Bronchial epithelial cell (primary cell): ENCODE results near the gene POU2F2. TPM values are rescaled to one million over a fixed set of nuclear protein-coding genes. Genes with fewer than 3 reads are reported as not detected.

Source experiments
- DNase-seq: peaks from one replicate; pipeline ENCODE4 v3.0.0-alpha.2; 2010; ENCODE audit warnings: low read depth
- FAIRE-seq: peaks from 2 replicates; lab custom pipeline; 2011; peaks lifted over from hg19 to GRCh38; lab: Jason Lieb, UNC
- H3K27me3 ChIP-seq: 2 replicates; pipeline ENCODE4 v1.5.1; 2011; ENCODE audit warnings: low read length; ENCODE audit not compliant: control insufficient read depth, insufficient read depth
- H3K36me3 ChIP-seq: 2 replicates; pipeline ENCODE4 v1.5.1; 2011; ENCODE audit warnings: low read length; ENCODE audit not compliant: control insufficient read depth, insufficient read depth
- H3K4me3 ChIP-seq: 2 replicates; pipeline ENCODE4 v1.5.1; 2011; ENCODE audit warnings: mild to moderate bottlenecking, low read depth, low read length, control low read depth
- total RNA-seq: library from RNA; depleted of rRNA; stranded (reverse); fragments of >200 nt; gene quantifications from 2 replicates; pipeline ENCODE4 v1.2.1, GENCODE V29; 2014
- TF ChIP-seq, protein P1 (sequence below): IDR thresholded peaks from 2 replicates; pipeline ENCODE4 v1.5.1; 2011; ENCODE audit warnings: mild to moderate bottlenecking, moderate library complexity, low read length, control low read depth, inconsistent platforms; ENCODE audit not compliant: insufficient read depth, severe bottlenecking

Gene POU2F2
- total RNA-seq, 1 donor from 2014 or later, result 0.53 TPM

DNA sequence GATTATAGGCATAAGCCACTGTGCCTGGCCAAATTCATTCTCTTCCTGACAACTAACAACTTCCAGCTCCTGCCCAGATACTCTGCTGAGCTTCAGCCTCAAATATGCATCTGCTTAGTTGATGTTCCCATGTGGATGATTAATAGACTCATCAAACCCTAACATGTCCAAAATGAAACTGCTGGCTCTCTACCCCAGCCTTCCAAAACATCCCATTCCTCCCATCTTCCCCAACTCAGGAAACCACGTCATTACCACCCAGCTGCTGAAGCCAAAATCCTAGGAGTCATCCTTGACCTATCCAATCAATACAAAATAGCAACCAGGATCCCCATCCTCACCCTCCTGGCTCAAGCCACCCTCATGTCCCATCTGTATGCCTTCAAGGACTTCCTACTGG is 20.9 kb downstream of the POU2F2 start:
- DNase-seq, result peak; percentile 84

DNA sequence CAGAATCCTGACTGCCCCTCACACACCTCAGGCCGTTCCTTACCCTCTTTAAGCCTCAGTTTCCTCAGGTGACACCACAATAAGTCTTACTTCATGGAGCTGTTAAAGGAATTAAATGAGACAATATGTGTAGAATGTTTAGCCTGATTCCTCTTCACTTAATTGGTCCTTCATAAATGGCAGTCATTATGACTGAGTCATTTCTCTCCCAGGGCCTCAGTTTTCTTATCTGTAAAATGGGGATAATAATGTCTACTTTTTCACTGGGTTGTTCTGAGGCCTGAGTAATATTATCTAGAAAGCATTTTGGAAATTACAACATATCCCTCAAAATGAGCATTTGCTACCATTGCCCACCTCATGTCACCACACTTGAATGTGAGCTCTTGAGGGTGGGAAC is 21.6 kb downstream of the POU2F2 start:
- TF ChIP-seq, protein P1, sequence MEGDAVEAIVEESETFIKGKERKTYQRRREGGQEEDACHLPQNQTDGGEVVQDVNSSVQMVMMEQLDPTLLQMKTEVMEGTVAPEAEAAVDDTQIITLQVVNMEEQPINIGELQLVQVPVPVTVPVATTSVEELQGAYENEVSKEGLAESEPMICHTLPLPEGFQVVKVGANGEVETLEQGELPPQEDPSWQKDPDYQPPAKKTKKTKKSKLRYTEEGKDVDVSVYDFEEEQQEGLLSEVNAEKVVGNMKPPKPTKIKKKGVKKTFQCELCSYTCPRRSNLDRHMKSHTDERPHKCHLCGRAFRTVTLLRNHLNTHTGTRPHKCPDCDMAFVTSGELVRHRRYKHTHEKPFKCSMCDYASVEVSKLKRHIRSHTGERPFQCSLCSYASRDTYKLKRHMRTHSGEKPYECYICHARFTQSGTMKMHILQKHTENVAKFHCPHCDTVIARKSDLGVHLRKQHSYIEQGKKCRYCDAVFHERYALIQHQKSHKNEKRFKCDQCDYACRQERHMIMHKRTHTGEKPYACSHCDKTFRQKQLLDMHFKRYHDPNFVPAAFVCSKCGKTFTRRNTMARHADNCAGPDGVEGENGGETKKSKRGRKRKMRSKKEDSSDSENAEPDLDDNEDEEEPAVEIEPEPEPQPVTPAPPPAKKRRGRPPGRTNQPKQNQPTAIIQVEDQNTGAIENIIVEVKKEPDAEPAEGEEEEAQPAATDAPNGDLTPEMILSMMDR, result no peak
- DNase-seq (no peak), FAIRE-seq (no peak)
- Histone ChIP-seq H3K36me3 (no peaks in the 10 kb centered on the region), H3K4me3 (no peak overlapping the region), H3K27me3 (no peaks in the 10 kb centered on the region)

More for the DNA sequence above, 20.9 kb downstream of the POU2F2 start:
- TF ChIP-seq, protein P1, result no peak
- H3K27me3 ChIP-seq, result no peaks in the 10 kb centered on the region
- H3K36me3 ChIP-seq, result peaks cover 2% of the 10 kb centered on the region
- H3K4me3 ChIP-seq, result no peak overlapping the region
- no peak for FAIRE-seq

DNA sequence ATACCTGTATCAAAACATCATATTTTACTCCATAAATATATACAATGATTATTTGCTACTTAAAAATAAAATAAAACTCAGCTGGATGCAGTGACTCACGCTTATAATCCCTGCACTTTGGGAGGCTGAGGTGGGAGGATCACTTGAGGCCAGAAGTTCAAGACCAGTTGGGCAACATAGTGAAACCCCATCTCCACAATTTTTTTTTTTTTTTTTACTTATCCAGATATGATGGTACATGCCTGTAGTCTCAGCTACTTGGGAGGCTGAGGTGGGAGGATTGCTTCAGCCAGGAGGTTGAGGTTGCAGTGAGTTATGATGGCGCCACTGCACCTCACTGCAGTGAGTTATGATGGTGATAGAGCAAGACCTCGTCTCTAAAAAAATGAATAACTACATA is 22.4 kb downstream of the POU2F2 start:
- TF ChIP-seq, protein P1, result no peak
- FAIRE-seq (no peak), DNase-seq (no peak)
- Histone ChIP-seq H3K27me3 (no peaks in the 10 kb centered on the region), H3K36me3 (no peaks in the 10 kb centered on the region), H3K4me3 (no peak overlapping the region)

DNA sequence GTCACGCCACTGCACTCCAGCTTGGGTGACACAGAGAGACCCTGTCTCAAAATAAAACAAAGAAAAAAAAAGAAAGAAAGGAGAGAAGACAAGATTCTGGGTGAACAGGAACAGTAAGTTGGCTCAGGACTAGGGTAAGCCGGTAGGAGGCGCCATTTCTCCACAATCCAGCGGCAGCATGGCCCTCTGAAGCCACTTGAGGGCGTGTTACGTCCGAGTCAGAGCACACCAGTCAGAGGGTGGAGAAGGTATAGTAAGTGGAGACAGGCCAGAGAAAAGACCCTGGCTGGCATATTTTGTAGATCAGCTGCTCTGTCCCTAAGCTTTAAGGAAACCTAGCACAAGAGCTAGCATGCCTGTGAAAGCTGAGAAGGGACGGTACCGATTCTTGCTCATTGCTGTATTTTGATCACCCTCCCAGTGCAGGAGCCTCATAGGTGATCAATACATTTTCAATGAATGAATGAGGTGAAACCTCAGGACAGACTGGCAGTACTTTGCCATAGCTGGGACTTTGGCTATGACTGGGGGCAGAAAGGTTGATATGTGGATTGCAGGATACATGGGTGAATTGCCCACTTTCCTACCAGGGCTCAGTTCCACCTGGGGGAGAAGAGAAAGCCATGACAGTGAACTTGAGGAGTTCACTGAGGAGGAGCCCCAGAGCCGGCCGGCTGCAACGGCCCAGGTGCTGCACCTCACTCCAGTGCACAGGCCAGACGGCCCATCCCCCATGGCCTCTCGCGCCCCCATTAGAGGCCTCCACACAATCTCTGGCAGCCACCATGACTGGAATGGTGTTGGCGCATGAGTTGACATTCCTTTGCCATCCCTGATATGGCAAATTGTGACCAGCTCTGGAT is 23.5 kb downstream of the POU2F2 start:
- no peak for FAIRE-seq

DNA sequence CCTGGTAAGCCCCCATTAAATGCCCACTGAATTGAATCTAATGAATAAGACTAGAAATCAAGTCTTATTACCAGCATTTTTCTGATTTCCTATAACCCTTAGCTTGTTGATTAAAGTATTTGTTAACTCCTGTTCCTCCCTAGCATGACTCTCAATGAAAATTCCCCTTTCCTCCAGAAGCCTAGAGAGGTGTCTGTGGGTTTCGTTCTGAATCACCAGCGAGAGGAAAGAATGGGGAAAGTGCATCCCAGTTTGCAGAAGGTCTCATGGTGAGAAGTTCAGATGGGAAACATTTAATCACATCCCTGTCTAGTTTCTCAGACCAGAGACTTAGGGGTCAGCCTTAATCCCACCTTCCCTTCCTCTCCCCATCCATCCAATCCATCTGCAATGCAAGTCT is 26.9 kb downstream of the POU2F2 start:
- TF ChIP-seq, protein P1, result no peak
- no peak overlapping the region for H3K4me3 ChIP-seq
- H3K27me3 ChIP-seq, result no peaks in the 10 kb centered on the region
- no peaks in the 10 kb centered on the region for H3K36me3 ChIP-seq
- FAIRE-seq (no peak), DNase-seq (no peak)

More for the DNA sequence above, 23.5 kb downstream of the POU2F2 start:
- Histone ChIP-seq H3K36me3 (no peaks in the 10 kb centered on the region), H3K4me3 (no peak overlapping the region), H3K27me3 (no peaks in the 10 kb centered on the region)
- TF ChIP-seq, protein P1, result peak; percentile 100
- peak; percentile 81 for DNase-seq
